ENCODE measurements around the gene PRKACB. TPM values are rescaled to one million over a fixed set of nuclear protein-coding genes. Genes with fewer than 3 reads are reported as not detected.

Gene PRKACB
- total RNA-seq, 1 donor, result 22.1 TPM

DNA sequence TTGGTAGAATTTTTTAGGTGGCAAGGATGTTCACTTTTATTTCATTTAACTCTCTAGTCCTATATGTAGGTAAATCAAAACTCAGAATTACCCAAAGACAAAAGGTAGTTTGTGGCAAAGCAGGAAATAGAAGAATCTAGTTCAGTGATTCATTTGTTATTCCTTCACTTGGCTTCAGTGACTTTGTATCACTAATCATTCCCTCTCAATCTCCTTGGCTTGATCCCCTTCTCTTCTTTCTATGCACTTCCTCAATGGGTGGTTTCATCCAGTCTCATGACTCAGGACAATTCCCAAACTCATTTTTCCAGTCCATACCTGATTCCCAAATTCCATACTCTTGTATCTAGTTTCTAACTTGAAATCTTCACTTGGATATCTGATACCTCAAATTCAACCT, 64.9 kb downstream of the PRKACB start:
- Histone ChIP-seq H3K4me1 (ENCODE audit: insufficient read depth, low read length) (no peaks in the 10 kb centered on the region), H3K36me3 (ENCODE audit: insufficient read depth, low read length) (no peaks in the 10 kb centered on the region), H3K27ac (ENCODE audit: low read depth, low read length) (no peak overlapping the region), H2AFZ (ENCODE audit: low read length) (no peak overlapping the region), H3K79me2 (ENCODE audit: insufficient read depth, low read length) (no peaks in the 10 kb centered on the region), H3K9me3 (ENCODE audit: low read depth, low read length) (no peaks in the 10 kb centered on the region), H3K4me3 (ENCODE audit: insufficient read depth, low read length) (no peak overlapping the region), H4K20me1 (ENCODE audit: insufficient read depth, low read length) (no peaks in the 10 kb centered on the region), H3K4me2 (ENCODE audit: insufficient read depth, low read length) (no peak overlapping the region), H3K27me3 (ENCODE audit: insufficient read depth, low read length) (no peaks in the 10 kb centered on the region)
- no peak for TF ChIP-seq CTCF (IDR thresholded peaks at IDR 0.05; ENCODE audit: extremely low read depth, low read depth, low read length)
- DNase-seq (ENCODE audit: insufficient read length, low spot score, missing footprints), result no peak

DNA sequence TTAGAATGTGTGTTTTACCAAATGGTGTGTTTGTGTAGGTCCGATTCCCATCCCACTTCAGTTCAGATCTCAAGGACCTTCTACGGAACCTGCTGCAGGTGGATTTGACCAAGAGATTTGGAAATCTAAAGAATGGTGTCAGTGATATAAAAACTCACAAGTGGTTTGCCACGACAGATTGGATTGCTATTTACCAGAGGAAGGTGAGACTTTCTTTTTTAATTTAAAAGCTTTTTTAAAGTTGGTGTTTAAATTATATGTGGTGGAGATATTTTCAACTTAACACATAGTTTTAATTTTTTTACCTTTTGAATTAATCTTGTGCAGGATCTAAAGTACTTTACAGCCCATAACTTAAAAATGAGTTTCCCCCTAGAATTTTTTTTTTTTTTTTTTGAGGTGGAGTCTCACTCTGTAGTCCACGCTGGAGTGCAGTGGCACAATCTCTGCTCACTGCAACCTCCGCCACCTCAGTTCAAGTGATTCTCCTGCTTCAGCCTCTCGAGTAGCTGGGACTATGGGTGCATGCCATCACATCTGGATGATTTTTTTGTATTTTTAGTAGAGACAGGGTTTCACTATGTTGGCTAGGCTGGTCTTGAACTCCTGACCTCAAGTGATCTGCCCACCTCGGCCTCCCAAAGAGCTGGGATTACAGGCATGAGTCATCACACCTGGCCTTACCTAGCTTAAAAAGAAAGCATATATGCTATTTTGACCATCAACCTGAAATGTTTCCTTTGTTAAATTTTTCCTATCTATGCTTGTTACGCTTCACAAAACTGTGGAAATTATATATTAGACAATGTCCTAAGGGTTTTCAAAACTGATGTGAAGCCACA, 70.3 kb downstream of the PRKACB start:
- Histone ChIP-seq H3K4me3 (ENCODE audit: insufficient read depth, low read length) (no peak overlapping the region), H3K27me3 (ENCODE audit: insufficient read depth, low read length) (no peaks in the 10 kb centered on the region), H3K79me2 (ENCODE audit: insufficient read depth, low read length) (no peaks in the 10 kb centered on the region), H3K4me1 (ENCODE audit: insufficient read depth, low read length) (no peaks in the 10 kb centered on the region), H3K27ac (ENCODE audit: low read depth, low read length) (no peak overlapping the region), H2AFZ (ENCODE audit: low read length) (no peak overlapping the region), H3K4me2 (ENCODE audit: insufficient read depth, low read length) (no peak overlapping the region), H4K20me1 (ENCODE audit: insufficient read depth, low read length) (no peaks in the 10 kb centered on the region), H3K9me3 (ENCODE audit: low read depth, low read length) (no peaks in the 10 kb centered on the region), H3K36me3 (ENCODE audit: insufficient read depth, low read length) (no peaks in the 10 kb centered on the region)
- DNase-seq (ENCODE audit: insufficient read length, low spot score, missing footprints), result no peak
- TF ChIP-seq CTCF (IDR thresholded peaks at IDR 0.05; ENCODE audit: extremely low read depth, low read depth, low read length), result no peak

GRCh38 chr1:84217239-84217638, 73.2 kb downstream of the PRKACB start:
- no peaks in the 10 kb centered on the region for H3K9me3 ChIP-seq (ENCODE audit: low read depth, low read length)
- H3K4me3 ChIP-seq (ENCODE audit: insufficient read depth, low read length), result no peak overlapping the region
- no peak for TF ChIP-seq CTCF (IDR thresholded peaks at IDR 0.05; ENCODE audit: extremely low read depth, low read depth, low read length)
- no peak overlapping the region for H3K27ac ChIP-seq (ENCODE audit: low read depth, low read length)
- no peaks in the 10 kb centered on the region for H3K79me2 ChIP-seq (ENCODE audit: insufficient read depth, low read length)
- no peak overlapping the region for H3K4me2 ChIP-seq (ENCODE audit: insufficient read depth, low read length)
- no peaks in the 10 kb centered on the region for H3K27me3 ChIP-seq (ENCODE audit: insufficient read depth, low read length)
- no peak for DNase-seq (ENCODE audit: insufficient read length, low spot score, missing footprints)
- no peaks in the 10 kb centered on the region for H4K20me1 ChIP-seq (ENCODE audit: insufficient read depth, low read length)
- H3K4me1 ChIP-seq (ENCODE audit: insufficient read depth, low read length), result no peaks in the 10 kb centered on the region
- H3K36me3 ChIP-seq (ENCODE audit: insufficient read depth, low read length), result no peaks in the 10 kb centered on the region
- H2AFZ ChIP-seq (ENCODE audit: low read length), result no peak overlapping the region

DNA sequence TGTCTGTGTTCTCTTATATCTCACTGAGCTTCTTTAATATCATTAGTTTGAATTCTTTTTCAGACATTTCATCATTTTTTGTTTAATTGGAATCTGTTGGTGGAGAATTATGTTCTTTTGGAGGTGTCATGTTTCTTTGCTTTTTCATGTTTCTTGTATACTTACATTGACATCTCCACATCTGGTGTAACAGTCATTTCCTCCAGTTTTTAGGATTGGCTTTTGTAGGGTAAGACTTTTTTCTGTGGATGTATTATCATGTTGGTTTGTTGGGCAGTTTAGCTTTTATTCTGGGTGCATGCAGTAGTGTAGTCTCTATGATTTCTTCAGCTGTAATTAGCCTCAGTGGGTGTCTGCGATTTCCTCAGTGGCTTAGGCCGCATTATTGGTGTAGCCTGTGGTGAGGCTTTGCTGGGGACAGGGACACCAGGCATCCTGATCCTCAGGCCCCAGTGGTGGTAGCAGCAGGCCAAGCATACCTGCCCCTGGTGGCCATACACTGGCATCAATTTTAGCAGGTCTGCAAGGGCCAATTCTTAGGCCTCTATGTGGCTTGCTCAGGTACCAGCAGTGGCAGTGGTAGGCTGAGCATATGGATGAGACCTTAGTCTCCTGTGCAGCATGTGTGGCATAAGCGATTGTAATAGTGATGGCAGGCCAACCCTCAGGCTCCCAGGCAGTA, 79.8 kb downstream of the PRKACB start:
- no peaks in the 10 kb centered on the region for H3K4me1 ChIP-seq (ENCODE audit: insufficient read depth, low read length)
- no peaks in the 10 kb centered on the region for H3K9me3 ChIP-seq (ENCODE audit: low read depth, low read length)
- no peaks in the 10 kb centered on the region for H3K27me3 ChIP-seq (ENCODE audit: insufficient read depth, low read length)
- no peak for TF ChIP-seq CTCF (IDR thresholded peaks at IDR 0.05; ENCODE audit: extremely low read depth, low read depth, low read length)
- H3K27ac ChIP-seq (ENCODE audit: low read depth, low read length), result no peak overlapping the region
- H3K36me3 ChIP-seq (ENCODE audit: insufficient read depth, low read length), result no peaks in the 10 kb centered on the region
- H4K20me1 ChIP-seq (ENCODE audit: insufficient read depth, low read length), result no peaks in the 10 kb centered on the region
- no peak overlapping the region for H3K4me3 ChIP-seq (ENCODE audit: insufficient read depth, low read length)
- no peak overlapping the region for H2AFZ ChIP-seq (ENCODE audit: low read length)
- DNase-seq (ENCODE audit: insufficient read length, low spot score, missing footprints), result no peak
- H3K79me2 ChIP-seq (ENCODE audit: insufficient read depth, low read length), result no peaks in the 10 kb centered on the region
- no peak overlapping the region for H3K4me2 ChIP-seq (ENCODE audit: insufficient read depth, low read length)
